RKO (cell line): ENCODE data around the gene HBS1L.

ENCODE experiments used
- DNase-seq: peaks from one replicate; pipeline ENCODE4 v3.0.0-alpha.2; 2016; ENCODE audit warnings: low spot score

The HBS1L gene

GRCh38 chr6:134949927-134950326 lies 104.7 kb downstream of the HBS1L start, which contains the start of gene ALDH8A1:
Gene ALDH8A1, minus strand, starts transcription at chr6:134950101. Its CDS starts 48 bp downstream, at chr6:134950053.
- DNase-seq = no peak

- DNase-seq = no peak
Measured at GRCh38 chr6:134948691-134949090, 105.9 kb downstream of the HBS1L start.

GRCh38 chr6:134948142-134948541 lies 106.5 kb downstream of the HBS1L start:
- no peak for DNase-seq

GRCh38 chr6:134945045-134945444 lies 109.6 kb downstream of the HBS1L start:
- no peak for DNase-seq

GRCh38 chr6:134943522-134944111 lies 111.0 kb downstream of the HBS1L start:
- no peak for DNase-seq

- no peak for DNase-seq
Measured at GRCh38 chr6:134938896-134939295, 115.7 kb downstream of the HBS1L start.

GRCh38 chr6:134937426-134937825 lies 117.2 kb downstream of the HBS1L start:
- no peak for DNase-seq

GRCh38 chr6:134936931-134937330 lies 117.7 kb downstream of the HBS1L start:
- no peak for DNase-seq

GRCh38 chr6:134936476-134936875 lies 118.1 kb downstream of the HBS1L start:
- no peak for DNase-seq

GRCh38 chr6:134934793-134935485 lies 119.7 kb downstream of the HBS1L start:
- peak; percentile 8 for DNase-seq

- no peak for DNase-seq
Measured at GRCh38 chr6:134932535-134933470, 121.8 kb downstream of the HBS1L start.

- no peak for DNase-seq
Measured at GRCh38 chr6:134932098-134932497, 122.5 kb downstream of the HBS1L start.

GRCh38 chr6:134930463-134930862 lies 124.2 kb downstream of the HBS1L start:
- no peak for DNase-seq

GRCh38 chr6:134928151-134928900 lies 126.3 kb downstream of the HBS1L start:
- DNase-seq = no peak

GRCh38 chr6:134925800-134926199 lies 128.8 kb downstream of the HBS1L start:
- DNase-seq = no peak

- no peak for DNase-seq
Measured at GRCh38 chr6:134921721-134922261, 132.8 kb downstream of the HBS1L start.

- no peak for DNase-seq
Measured at GRCh38 chr6:134921276-134921675, 133.3 kb downstream of the HBS1L start.

GRCh38 chr6:134920422-134920821 lies 134.2 kb downstream of the HBS1L start:
- DNase-seq = no peak

- no peak for DNase-seq
Measured at GRCh38 chr6:134918418-134918961, 136.1 kb downstream of the HBS1L start.

- DNase-seq = peak; percentile 43
Measured at GRCh38 chr6:134911547-134911946, 143.1 kb downstream of the HBS1L start.

GRCh38 chr6:134910593-134910935 lies 144.1 kb downstream of the HBS1L start:
- DNase-seq = no peak
